GM12892 (cell line): ENCODE data around the gene RPP40.
"Not testable (repeated sequence)": the region's sequence is repeated elsewhere in the genome, so short reads cannot be mapped to it uniquely, and the experiment has no call there.

Experiments
- DNase-seq: peaks from one replicate; pipeline ENCODE4 v3.0.0; 2011; ENCODE audit not compliant: insufficient read length
- FAIRE-seq: peaks from 2 replicates; lab custom pipeline; 2011; peaks lifted over from hg19 to GRCh38; lab: Jason Lieb, UNC
- POLR2A ChIP-seq: IDR thresholded peaks from 2 replicates; pipeline ENCODE4 v1.6.1; 2011; ENCODE audit warnings: low read depth, low read length, control low read depth
- POLR2AphosphoS5 ChIP-seq: IDR thresholded peaks from 2 replicates; pipeline ENCODE4 v1.6.1; 2011; ENCODE audit warnings: low read depth, low read length, control low read depth
- TAF1 ChIP-seq: IDR thresholded peaks from 2 replicates; pipeline ENCODE4 v1.6.1; 2011; ENCODE audit warnings: low read depth, mild to moderate bottlenecking, control low read depth, low read length, borderline replicate concordance

The RPP40 gene

GRCh38 chr6:5007531-5007930, 3.7 kb upstream of the RPP40 start:
- no peak for TF ChIP-seq POLR2A
- TF ChIP-seq POLR2AphosphoS5, result no peak
- TF ChIP-seq TAF1, result no peak
- FAIRE-seq (no peak), DNase-seq (no peak)

DNA sequence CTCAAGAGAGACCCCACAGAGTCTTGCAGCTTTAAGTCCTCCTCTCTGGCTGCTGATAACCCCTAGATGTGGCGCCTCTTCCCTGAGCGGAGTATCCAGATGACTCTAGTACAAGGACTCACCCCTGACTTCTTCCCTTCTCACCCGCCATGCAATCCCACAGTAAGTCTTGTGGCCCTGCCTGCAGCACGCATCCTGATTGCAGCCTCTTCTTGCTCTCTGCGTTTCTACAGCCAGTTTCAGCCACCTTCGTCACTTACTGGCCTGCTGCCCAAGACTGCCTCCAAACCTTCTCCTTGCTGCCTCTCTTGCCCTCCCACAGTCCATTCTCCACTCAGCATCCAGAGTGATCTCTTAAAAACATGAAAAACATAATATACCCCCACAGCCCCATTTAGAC, 2.4 kb upstream of the RPP40 start:
- TF ChIP-seq POLR2AphosphoS5 (no peak), TAF1 (no peak), POLR2A (no peak)
- FAIRE-seq, result no peak
- no peak for DNase-seq

DNA sequence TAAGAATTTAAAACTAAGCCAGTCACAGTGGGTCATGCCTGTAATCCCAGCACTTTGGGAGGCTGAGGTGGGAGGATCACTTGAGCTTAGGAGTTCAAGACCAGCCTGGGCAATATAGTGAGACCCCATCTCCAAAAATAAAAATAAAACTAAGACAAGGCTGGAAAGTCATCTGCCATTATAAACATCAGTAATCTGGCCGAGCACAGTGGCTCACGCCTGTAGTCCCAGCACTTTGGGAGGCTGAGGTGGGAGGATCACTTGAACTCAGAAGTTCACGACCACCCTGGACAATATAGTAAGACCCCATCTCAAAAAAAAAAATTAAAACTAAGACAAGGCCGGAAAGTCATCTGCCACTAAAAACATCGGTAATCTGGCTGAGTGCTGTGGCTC, 1.2 kb upstream of the RPP40 start:
- not testable (repeated sequence) for DNase-seq, FAIRE-seq

GRCh38 chr6:5004373-5005037, 668 bp upstream of the RPP40 start:
- no peak for TF ChIP-seq POLR2AphosphoS5
- no peak for TF ChIP-seq POLR2A
- no peak for TF ChIP-seq TAF1
- no peak for DNase-seq
- FAIRE-seq, result no peak

DNA sequence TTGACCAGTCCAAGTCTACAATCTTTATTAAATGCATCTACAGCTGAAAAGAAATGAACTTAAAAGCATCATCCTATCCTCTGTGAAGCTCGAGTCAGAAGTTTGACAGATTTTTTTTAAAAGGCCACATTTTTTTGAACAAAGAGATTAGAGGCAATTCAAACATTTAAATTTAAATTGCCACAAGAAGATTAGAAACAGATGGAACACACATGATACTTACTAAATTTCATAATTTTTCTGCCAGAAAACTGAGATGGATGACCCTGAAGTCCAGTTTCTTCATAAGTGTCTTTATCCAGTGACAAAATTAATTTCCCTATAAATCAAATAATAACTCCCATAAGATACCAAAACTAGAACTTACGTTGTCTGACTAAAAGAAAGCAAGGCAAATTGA, 4.3 kb downstream of the RPP40 start:
- DNase-seq, result no peak
- TF ChIP-seq TAF1 (no peak), POLR2AphosphoS5 (no peak), POLR2A (no peak)
- no peak for FAIRE-seq

GRCh38 chr6:4997862-4998261, 6.0 kb downstream of the RPP40 start:
- DNase-seq (no peak), FAIRE-seq (no peak)
- TF ChIP-seq POLR2AphosphoS5, result no peak
- no peak for TF ChIP-seq POLR2A
- no peak for TF ChIP-seq TAF1

GRCh38 chr6:4994741-4995140, 9.1 kb downstream of the RPP40 start:
- FAIRE-seq, result no peak
- TF ChIP-seq TAF1 (no peak), POLR2A (no peak), POLR2AphosphoS5 (no peak)
- DNase-seq, result no peak

DNA sequence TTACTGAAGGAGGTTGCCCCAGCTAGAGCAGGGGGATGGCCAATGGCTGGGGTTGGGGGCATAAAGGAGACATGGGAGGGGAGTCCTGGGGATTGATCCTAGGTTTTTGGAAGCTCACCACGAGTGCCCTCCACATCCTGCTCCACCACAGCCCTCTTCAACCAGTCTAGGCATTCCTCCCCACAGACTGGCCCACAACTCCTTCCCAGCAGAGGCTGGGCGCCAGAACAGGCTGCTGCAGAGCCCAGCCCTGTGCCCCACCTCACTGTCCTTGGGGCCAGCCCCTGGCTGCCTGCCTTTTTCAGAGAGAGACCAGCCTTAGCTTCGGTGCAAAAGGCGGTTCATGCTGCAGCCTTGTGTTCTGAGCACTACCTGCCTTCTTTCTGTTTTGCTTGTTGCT, 16.4 kb downstream of the RPP40 start:
- no peak for DNase-seq
- FAIRE-seq, result no peak
- TF ChIP-seq TAF1, result no peak
- TF ChIP-seq POLR2AphosphoS5, result no peak
- no peak for TF ChIP-seq POLR2A

GRCh38 chr6:4986999-4987398, 16.8 kb downstream of the RPP40 start:
- FAIRE-seq (no peak), DNase-seq (no peak)
- TF ChIP-seq POLR2A (no peak), POLR2AphosphoS5 (no peak), TAF1 (no peak)

GRCh38 chr6:4983322-4983721, 20.5 kb downstream of the RPP40 start:
- TF ChIP-seq POLR2AphosphoS5 (no peak), POLR2A (no peak)
- DNase-seq, result no peak
- no peak for FAIRE-seq

DNA sequence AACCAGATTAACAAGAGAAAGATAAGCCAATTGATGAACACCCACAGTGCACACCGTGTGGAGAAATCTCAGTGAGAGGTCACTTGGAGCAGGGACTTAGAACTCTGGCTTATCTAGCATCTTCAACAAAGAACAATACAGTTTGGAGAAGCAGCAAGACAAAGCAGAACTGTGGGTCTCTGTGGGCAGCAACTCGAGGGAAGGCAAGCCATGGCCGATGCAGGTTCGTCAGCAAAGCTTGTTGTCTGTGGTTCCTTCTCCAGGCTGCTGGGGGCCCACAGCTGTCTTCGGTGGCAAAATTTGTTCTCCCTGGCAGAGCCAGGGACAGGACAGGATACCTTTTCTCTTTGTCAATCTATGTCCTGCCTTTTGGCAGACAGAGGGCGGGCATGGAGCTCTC, 22.1 kb downstream of the RPP40 start:
- no peak for DNase-seq
- no peak for FAIRE-seq
- TF ChIP-seq POLR2A (no peak), POLR2AphosphoS5 (no peak), TAF1 (no peak)

DNA sequence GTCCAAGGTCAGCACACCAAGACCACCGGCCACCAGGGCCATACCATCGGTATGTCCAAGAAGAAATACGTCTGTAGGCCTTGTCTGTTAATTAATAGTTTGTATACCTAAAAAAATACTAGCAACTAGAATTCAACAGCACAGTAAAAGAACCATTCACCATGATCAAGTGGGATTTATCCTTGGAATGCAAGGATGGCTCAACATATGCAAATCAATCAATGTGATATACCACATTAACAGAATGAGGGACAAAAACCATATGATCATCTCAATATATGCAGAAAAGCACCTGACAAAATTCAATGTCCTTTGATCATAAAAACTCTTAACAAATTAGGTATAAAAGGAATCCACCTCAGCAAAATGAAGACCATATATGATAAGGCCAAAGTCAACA, 24.4 kb downstream of the RPP40 start:
- TF ChIP-seq POLR2A (no peak), TAF1 (no peak), POLR2AphosphoS5 (no peak)
- DNase-seq (no peak), FAIRE-seq (no peak)

- FAIRE-seq (no peak), DNase-seq (no peak)
- TF ChIP-seq POLR2AphosphoS5, result no peak
- TF ChIP-seq POLR2A, result no peak
- no peak for TF ChIP-seq TAF1
Measured at GRCh38 chr6:4977468-4977867, 26.4 kb downstream of the RPP40 start.

DNA sequence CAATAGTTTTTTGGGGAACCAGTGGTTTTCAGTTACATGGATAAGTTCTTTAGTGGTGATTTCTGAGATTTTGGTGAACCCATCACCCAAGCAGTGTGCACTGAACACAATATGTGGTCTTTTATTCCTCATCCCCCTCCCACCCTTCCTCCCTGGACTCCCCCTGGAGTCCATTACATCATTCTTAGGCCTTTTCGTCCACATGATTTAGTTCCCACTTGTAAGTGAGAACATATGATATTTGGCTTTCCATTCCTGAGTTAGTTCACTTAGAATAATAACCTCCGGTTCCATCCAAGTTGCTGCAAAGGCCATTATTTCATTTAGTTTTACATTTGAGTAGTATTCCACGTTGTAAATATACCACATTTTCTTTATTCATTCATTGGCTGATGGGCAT, 28.3 kb downstream of the RPP40 start:
- FAIRE-seq (no peak), DNase-seq (no peak)
- TF ChIP-seq POLR2A (no peak), POLR2AphosphoS5 (no peak), TAF1 (no peak)
